GM13977 (cell line): ENCODE data around the gene LEMD3.
"Not testable (repeated sequence)": the region's sequence is repeated elsewhere in the genome, so short reads cannot be mapped to it uniquely, and the experiment has no call there.

ENCODE experiments used
- DNase-seq: peaks from one replicate; pipeline ENCODE4 v3.0.0; 2012; ENCODE audit warnings: low spot score
- in situ Hi-C: fragments of 300-500 bp; cut with MboI; formaldehyde crosslinking; loops from one replicate; pipeline ENCODE4 v1.12.0; 2022; ENCODE audit warnings: low sequenced_read_pairs, low pct_unique_long_range_greater_than_20kb, mixed read lengths, inconsistent platforms; ENCODE audit not compliant: unreplicated experiment
- TF ChIP-seq, protein P1 (sequence below): IDR thresholded peaks from 2 replicates; pipeline ENCODE4 v1.5.1; 2012; ENCODE audit warnings: mild to moderate bottlenecking, control low read depth; ENCODE audit not compliant: insufficient read depth; ENCODE audit errors: extremely low read depth, missing control alignments

Gene LEMD3

GRCh38 chr12:65277994-65278575, 108.7 kb downstream of the LEMD3 start:
- DNase-seq: no peak
- TF ChIP-seq, protein P1, sequence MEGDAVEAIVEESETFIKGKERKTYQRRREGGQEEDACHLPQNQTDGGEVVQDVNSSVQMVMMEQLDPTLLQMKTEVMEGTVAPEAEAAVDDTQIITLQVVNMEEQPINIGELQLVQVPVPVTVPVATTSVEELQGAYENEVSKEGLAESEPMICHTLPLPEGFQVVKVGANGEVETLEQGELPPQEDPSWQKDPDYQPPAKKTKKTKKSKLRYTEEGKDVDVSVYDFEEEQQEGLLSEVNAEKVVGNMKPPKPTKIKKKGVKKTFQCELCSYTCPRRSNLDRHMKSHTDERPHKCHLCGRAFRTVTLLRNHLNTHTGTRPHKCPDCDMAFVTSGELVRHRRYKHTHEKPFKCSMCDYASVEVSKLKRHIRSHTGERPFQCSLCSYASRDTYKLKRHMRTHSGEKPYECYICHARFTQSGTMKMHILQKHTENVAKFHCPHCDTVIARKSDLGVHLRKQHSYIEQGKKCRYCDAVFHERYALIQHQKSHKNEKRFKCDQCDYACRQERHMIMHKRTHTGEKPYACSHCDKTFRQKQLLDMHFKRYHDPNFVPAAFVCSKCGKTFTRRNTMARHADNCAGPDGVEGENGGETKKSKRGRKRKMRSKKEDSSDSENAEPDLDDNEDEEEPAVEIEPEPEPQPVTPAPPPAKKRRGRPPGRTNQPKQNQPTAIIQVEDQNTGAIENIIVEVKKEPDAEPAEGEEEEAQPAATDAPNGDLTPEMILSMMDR: no peak
- in situ Hi-C loops: no loop called here

GRCh38 chr12:65278576-65279368, 109.4 kb downstream of the LEMD3 start, which contains the start of gene MSRB3:
TSS of gene MSRB3 (plus strand) at chr12:65278683. CDS start at chr12:65308580, 29,897 bp downstream.
- in situ Hi-C loops: no loop called here
- DNase-seq: peak; percentile 80
- TF ChIP-seq, protein P1: no peak

- TF ChIP-seq, protein P1: no peak
- DNase-seq: no peak
- in situ Hi-C loops: no loop called here
Measured at GRCh38 chr12:65279369-65280112, 110.2 kb downstream of the LEMD3 start.

DNA sequence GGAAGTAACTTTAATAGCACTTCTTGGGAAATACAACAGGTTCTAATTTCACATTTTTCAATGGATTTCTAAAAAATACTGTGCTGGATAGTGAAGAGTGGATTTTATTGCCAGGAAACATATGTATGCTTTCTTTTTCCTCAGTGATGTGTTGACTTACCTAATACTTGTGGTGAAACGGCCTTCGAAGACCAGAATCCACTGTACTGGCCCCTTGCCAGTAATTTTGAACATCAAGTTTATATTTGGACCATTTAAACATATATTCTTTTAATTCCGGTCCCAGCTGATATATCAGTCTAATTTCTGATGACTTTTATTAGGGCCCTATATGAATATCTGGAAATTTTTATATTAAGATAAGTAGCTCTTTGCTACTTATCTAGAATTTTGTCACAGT, 110.9 kb downstream of the LEMD3 start:
- in situ Hi-C loops: no loop called here
- TF ChIP-seq, protein P1: no peak
- DNase-seq: no peak

- in situ Hi-C loops: no loop called here
- TF ChIP-seq, protein P1: no peak
- no peak for DNase-seq
Measured at GRCh38 chr12:65282840-65283239, 113.5 kb downstream of the LEMD3 start.

DNA sequence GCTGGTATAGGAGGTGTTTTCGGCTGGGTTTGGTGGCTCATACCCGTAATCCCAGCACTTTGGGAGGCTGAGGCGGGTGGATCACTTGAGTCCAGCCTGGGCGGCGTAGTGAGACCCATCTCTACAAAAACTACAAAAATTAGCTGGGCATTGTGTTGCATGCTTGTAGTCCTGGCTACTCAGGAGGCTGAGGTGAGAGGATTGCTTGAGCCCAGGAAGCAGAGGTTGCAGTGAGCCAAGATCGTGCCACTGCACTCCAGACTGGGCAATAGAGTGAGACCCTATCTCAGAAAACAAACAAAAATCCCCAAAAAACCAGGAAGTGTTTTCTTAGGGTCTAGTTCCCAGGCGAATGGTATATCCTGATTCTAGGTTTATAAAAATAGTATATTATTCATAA, 116.1 kb downstream of the LEMD3 start:
- DNase-seq, in situ Hi-C loops: not testable (repeated sequence)
